Raji (cell line): Measurements from ENCODE around the gene GALE.

Experiments
- POLR2A ChIP-seq: IDR thresholded peaks from 2 replicates; pipeline ENCODE4 v1.6.1; 2011; ENCODE audit warnings: low read depth, low read length, control low read depth; ENCODE audit not compliant: insufficient read depth

GALE gene

GRCh38 chr1:23810818-23811540 lies 10.4 kb upstream of the GALE start:
- 0 out of 2 replicates have a peak, but pooled peaks have one; percentile 27 for TF ChIP-seq POLR2A

GRCh38 chr1:23809751-23810171 lies 9.2 kb upstream of the GALE start:
- TF ChIP-seq POLR2A, result peak; percentile 33; the same call in 1 of the 2 replicates

DNA sequence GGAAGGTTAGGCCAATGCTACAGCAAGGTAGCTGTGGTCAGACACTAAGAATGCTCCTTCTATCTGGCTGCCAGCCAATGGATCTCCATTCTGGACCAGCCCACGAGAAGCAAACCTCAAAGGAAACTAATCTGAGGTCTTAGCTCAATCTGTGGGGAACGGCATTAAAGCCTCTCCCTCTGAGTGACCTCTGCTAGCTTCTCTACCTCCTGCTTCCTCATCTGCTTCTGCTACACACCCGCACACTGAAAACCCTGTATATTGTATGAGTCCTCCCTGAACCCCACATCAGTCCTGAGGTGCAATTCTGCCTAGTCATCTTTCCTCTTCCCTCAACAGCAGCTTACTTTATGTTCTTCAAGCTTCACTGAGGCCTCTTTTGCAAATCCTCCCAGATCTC lies 6.9 kb upstream of the GALE start:
- no peak for TF ChIP-seq POLR2A

DNA sequence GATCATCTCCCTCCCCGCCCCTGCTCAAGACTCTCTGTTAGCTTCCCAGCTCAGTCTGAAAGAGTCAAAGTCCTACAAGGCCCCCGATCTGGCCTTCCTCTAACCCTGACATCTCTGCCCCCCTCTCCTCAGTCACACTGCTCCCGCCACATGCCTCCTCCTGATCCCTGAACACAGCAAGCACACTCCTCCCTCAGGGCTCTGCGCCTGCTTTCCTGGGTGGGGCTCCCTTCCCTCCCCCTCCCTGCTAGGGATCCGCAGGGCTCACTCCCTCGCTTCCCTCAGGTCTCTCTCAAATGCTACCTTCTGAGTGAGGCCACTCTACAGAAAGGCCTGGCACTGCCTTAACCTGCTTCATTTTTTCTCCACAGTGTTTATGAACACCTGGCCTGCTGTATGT lies 5.7 kb upstream of the GALE start:
- TF ChIP-seq POLR2A, result no peak

DNA sequence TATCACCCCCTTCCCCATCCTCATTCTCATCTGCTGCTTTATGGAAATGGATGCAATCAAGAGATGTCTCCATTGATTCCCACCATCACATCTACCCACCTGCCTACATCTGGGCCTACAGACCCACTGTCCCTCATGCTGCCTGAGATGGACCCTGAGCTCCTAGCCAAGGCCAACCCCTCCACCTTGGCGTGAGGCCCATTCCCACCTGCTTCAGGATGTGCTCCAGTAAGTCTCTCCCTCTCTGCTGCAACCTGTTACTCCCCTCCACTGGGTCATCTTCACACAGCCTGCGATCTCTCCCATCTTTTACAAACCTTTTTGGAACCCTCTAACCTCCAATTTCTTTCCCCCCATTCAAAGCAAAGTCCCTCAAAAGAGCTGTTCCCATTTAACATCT lies 4.5 kb upstream of the GALE start:
- TF ChIP-seq POLR2A, result no peak

DNA sequence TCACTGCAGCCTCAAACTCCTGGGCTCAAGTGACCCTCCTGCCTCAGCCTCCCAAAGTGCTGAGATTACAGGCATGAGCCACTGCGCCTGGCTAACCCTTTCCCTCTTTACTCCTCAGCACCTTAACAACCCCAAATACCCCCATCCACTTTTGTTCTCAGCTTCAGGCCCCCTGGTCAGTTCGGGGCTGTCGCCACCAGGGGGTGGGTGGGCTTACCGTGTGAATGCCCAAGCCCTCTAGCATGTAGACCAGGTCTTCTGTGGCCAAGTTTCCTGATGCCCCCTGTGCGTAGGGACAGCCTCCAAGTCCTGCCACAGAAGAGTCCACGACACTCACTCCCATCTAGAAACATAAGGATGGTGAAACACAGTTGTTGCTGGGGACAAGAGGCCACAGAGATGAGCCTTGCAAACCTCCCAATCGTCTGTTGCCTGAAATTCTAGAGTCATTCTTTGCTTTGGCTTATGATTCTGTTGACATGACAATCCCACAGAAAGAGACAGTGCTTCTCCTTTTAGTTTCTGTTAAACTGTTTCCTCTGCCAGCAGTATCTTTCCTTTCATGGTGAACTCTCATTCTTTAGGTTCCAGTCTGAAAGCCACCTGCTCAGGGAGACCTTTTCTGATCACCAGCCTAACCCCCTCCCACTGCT lies 3.8 kb upstream of the GALE start:
- no peak for TF ChIP-seq POLR2A

DNA sequence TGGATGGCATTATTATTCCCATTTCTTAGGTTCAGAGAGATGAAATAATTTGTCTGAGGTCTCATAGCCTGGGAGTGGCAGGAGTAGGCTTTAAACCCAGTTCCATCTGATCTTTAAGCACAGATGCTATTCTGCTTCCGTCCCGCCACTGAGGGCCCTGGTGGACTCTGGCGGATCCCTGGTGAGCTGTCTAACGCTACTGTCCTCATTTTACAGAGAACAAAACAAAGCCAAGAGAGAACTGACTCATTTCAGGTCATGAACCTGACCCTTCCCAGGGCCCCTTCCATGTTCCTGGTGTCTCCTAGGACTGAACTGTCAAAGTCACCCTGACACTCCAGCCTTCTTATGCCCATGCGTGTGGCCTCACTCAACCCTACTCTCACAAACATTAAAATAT lies 3.1 kb upstream of the GALE start:
- TF ChIP-seq POLR2A, result no peak

- no peak for TF ChIP-seq POLR2A
Measured at GRCh38 chr1:23801876-23802275, 1.3 kb upstream of the GALE start.

- no peak for TF ChIP-seq POLR2A
Measured at GRCh38 chr1:23801338-23801748, 789 bp upstream of the GALE start.

DNA sequence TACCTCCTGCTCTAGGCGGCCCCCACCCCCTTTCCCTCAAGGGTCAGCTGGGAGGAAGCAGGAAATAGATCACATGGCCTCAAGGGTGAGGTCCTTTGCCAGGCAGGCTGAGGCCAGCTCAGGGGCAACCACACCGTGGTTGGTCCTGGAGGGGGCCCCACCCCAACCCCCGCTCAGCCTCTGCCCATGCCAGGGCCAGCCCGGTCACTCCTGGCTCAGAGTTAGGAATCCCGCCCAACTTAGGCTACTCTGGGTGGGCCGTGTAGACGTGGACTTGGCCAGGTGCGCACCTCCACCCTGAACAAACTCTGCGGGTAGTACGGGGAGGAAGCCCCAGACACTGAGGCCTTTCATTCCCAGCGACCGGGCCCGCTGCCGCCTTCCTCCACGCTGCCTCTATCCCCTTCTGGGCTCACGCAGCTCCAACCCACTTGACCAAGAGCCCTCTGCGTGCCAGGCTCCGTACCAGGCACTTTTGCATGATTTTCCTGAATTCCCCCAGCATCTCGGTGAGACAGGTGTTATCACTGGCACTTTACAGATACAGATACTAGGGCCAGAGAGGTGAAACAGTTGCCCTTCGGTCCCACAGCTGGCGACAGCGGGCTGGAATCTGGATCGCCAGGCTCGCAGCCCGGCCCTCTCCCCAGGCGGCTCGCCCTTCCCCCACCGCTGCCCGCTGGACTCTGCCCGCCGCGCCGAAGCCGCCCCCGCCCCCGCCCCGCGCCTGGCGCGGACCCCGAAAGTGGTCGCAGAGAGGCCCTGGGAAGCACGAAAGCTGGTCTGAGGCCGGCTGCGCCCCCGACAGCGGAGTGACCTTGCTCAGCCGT lies 769 bp downstream of the GALE start:
- peak; percentile 21; the same call in 1 of the 2 replicates for TF ChIP-seq POLR2A

DNA sequence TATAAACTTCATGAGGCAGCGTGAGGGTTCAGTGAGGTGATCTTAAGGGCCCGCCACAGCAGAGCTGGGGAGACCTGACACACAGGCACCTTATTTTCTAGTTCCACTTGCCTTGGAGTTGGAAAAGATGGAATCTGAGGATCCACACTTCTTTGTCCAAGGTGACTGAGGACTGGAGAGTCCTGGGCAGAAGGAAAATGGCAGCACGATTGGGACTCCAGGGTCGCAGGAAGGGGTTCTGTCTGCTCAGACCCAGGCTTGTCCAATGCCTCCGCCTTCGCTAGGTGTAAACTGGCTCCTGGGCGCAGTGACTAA lies 1.3 kb downstream of the GALE start:
- no peak for TF ChIP-seq POLR2A

DNA sequence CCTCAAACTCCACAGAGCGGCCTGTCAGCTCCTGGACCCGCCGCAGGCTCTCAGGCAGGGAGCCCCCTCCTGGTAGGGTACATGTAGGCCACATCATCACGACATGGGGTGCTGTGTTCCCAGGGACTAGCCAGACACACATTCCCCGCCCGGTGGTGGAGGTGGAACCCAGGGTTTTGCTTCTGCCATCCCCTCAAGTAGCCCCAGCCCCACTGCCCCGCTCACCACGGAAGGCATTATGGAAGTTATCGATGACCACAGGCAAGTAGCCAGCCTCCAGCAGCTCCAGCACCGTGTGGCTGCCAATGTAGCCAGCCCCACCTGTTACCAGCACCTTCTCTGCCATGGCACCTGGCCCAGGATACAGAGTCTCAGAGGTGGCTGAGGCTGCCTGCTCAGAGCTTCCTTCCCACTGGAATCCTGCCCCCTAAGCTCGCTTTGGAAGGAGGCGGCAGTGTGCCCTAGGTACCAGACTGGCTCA lies 1.9 kb downstream of the GALE start:
- TF ChIP-seq POLR2A, result no peak

DNA sequence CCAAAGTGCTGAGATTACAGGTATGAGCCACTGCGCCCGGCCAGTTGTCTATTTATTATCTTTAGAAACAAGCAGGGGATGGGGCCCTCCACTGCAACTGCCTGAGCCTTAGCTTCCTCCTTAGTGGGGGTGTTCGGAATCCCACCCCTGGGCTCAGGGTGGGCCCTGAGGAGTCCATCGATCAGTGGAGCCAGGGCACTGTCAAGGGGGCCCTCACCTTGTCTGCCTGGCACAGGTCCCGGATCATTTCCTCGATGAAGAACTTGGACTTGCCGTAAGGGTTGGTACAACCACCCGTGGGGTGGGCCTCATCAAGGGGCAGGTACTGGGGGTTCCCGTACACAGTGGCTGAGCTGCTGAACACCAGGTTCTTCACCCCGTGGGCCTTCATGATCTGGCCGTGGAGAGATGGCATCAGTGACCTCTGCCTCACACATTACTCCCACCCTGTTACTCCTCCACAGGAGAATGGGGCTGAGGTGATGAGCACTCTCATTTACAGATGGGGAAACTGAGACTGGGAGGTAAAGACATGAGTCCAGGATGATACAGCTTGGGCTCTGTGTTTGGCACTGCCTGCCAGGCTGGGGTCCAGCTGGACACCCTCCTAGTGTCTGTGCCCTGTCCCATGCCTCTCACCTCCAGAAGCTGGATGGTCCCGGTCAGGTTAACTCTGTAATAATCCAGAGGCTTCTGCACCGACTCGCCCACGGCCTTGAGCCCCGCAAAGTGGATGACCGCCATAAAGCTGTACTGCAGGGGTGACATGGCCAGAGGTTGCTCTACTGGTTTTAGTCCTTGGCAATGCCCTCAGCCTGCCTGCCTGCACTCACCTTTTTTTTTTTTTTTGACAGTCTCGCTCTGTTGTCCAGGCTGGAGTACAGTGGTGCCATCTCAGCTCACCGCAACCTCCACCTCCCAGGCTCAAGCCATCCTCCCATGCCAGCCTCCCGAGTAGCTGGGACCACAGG lies 2.8 kb downstream of the GALE start:
- 0 out of 2 replicates have a peak, but pooled peaks have one; percentile 20 for TF ChIP-seq POLR2A

DNA sequence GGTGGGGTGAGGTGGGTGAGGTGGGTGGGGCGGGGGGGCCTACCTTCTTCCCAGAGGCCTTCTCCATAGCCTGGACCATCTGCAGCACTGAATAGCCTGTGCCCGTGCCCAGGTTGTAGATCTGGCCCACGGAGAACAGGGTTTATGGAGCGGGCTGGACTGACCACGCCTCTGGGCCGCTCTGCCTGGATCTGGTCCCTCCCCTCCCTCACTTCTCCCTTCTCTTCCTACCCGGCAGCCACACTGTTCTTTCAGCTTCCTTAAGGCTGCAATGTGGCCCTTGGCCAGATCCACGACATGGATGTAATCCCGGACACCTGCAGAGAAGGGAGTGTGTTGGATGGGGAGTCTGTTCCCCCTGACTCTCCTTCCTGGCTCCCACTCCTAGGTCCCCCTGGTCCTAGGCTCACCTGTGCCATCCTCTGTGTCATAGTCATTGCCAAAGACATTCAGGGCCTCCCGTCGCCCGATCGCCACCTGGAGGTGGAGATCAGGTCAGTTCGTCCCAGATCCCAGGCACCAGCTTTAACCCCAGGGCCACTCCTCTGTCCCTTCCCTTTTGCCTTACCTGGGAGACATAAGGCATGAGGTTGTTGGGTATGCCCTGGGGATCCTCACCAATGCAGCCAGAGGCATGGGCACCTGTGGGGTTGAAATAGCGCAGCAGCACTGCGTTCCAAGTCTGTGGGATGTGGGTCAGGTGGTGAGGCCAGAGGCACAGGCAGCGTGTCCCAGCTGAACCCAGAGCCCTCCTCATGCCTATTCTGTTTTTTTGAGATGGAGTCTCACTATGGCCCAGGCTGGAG lies 3.9 kb downstream of the GALE start:
- TF ChIP-seq POLR2A, result no peak
